NCI-H2081 (cell line): ENCODE measurements around the gene DNAI4.
"Not testable (repeated sequence)": the region's sequence is repeated elsewhere in the genome, so short reads cannot be mapped to it uniquely, and the experiment has no call there.

ENCODE experiments used
- DNase-seq, 2 experiments: peaks; one replicate each; lab custom pipeline; 2025; lab: John Stamatoyannopoulos, UW

DNAI4 gene

GRCh38 chr1:66924756-66925557 lies at the start of gene DNAI4, which contains the start of gene MIER1:
TSS of gene DNAI4 (minus strand) at chr1:66924856. CDS start at chr1:66924831, 25 bp downstream.
TSS of gene MIER1 (plus strand) at chr1:66924990. CDS start at chr1:66925029, 39 bp downstream.
- DNase-seq: peak; percentile 98

- DNase-seq: no peak
Observed at GRCh38 chr1:66968574-66968973, 43.9 kb upstream of the DNAI4 start.

- DNase-seq: not testable (repeated sequence)
Observed at GRCh38 chr1:66966188-66966873, 41.7 kb upstream of the DNAI4 start.

- DNase-seq: no peak
Observed at GRCh38 chr1:66957938-66958337, 33.3 kb upstream of the DNAI4 start.

- DNase-seq: no peak
Observed at GRCh38 chr1:66954208-66954607, 29.6 kb upstream of the DNAI4 start.

- no peak for DNase-seq
Observed at GRCh38 chr1:66951513-66951912, 26.9 kb upstream of the DNAI4 start.

GRCh38 chr1:66947267-66947666 lies 22.6 kb upstream of the DNAI4 start:
- DNase-seq: peak in 1 of 2 experiments; percentile 24

GRCh38 chr1:66945316-66945715 lies 20.7 kb upstream of the DNAI4 start:
- no peak for DNase-seq

- DNase-seq: no peak
Observed at GRCh38 chr1:66944330-66945274, 19.9 kb upstream of the DNAI4 start.

- DNase-seq: no peak
Observed at GRCh38 chr1:66943361-66943969, 18.8 kb upstream of the DNAI4 start.

GRCh38 chr1:66940981-66941380 lies 16.3 kb upstream of the DNAI4 start:
- DNase-seq: no peak

GRCh38 chr1:66938613-66939012 lies 14.0 kb upstream of the DNAI4 start:
- no peak for DNase-seq

- no peak for DNase-seq
Observed at GRCh38 chr1:66937529-66938234, 13.0 kb upstream of the DNAI4 start.

- DNase-seq: no peak
Observed at GRCh38 chr1:66933887-66934700, 9.4 kb upstream of the DNAI4 start.

GRCh38 chr1:66932291-66932690 lies 7.6 kb upstream of the DNAI4 start:
- DNase-seq: no peak

GRCh38 chr1:66931590-66931989 lies 6.9 kb upstream of the DNAI4 start:
- DNase-seq: peak in 1 of 2 experiments; percentile 15

GRCh38 chr1:66930823-66931174 lies 6.1 kb upstream of the DNAI4 start:
- DNase-seq: peak in 1 of 2 experiments; percentile 64

GRCh38 chr1:66929999-66930822 lies 5.6 kb upstream of the DNAI4 start:
- DNase-seq: peak; percentile 94 to 95

GRCh38 chr1:66929691-66929998 lies 5.0 kb upstream of the DNAI4 start:
- no peak for DNase-seq
